HS-27A (cell line): Measurements from ENCODE around the gene NOX4.
"Not testable (repeated sequence)": the region's sequence is repeated elsewhere in the genome, so short reads cannot be mapped to it uniquely, and the experiment has no call there.

ENCODE experiments used
- DNase-seq: peaks from one replicate; pipeline ENCODE4 v3.0.0-alpha.2; 2012; ENCODE audit warnings: low read depth, missing footprints

Gene NOX4

DNA sequence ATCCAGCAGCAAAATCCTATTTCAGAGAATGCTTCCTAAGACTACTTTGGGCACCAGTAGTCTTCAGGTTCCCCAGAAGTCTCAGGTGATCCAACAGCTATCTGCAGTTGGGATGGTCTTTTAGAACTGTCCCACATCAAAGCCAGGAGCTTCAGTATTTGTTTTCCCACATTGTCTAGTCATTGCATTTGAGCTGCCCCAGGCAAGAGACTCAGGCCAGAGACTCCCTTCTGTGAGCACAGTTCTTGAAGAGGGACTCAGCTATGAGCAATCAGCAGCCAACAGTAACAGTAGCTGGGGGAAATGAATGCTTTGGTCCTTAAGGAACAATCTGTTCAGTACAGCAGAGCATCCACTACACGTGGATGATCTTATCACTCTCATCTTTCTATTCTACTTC is 188.1 kb downstream of the NOX4 start:
- not testable (repeated sequence) for DNase-seq

DNA sequence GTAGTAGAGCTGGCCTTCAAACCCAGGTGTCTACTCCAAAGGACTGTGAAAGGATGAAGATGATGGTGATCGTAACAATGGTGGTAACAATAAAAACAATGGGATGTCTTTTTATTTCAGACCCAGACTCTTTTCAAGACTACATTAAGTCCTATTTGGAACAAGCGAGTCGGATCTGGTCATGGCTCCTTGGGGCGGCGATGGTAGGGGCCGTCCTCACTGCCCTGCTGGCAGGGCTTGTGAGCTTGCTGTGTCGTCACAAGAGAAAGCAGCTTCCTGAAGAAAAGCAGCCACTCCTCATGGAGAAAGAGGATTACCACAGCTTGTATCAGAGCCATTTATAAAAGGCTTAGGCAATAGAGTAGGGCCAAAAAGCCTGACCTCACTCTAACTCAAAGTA is 196.2 kb downstream of the NOX4 start:
- DNase-seq = not testable (repeated sequence)

DNA sequence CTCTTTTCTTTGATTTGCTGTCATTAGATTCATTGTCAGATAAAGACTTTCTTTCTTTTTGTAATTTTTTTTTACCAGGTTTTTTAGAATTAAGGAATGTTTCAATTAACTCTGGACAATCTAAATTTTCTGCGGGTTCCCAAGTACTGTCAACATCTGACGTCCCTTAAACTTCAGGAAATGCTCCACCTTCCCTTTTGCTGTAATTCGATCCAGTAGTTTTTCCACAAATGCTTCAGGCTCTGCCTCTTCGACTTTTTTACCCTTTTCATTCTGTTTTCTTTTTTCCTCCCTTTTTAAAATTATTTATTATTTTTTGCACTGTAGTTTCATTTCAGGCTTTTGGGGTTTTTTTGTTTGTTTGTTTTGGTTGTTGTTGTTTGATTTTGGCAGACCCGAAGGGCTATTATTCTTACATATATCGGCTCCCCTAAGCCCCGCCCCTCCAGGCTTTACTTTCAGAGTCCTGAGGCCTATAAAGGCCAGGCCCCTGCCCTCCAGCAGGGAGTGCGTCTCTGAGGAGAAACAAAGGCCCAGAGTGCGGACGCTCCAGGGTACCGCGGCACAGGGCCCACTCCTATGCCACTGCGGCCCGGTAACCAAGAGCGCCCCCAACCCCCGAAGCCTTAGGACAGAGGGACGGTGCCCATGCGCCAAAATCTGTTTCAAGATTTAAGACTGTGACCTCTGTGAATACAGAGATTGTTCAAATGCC is 197.1 kb downstream of the NOX4 start:
- DNase-seq = no peak

DNA sequence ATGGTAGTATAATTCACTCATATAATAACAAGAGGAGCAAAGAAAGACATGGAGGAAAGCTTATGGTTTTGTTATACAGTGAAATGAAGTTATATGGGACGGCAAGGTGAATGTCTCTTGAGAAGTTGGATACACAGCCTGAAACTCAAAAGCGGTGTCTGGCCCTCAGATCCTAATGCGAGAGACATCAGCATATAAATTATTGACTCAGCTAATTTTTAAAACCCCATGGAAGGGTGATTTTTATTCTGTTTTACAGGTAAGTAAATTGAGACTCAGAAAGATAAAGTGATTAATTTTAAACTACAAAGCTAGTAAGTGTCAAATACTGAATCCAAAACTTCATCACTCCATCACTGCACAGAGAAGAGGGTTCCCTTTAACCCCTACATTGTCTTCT is 203.2 kb downstream of the NOX4 start:
- DNase-seq = not testable (repeated sequence)

DNA sequence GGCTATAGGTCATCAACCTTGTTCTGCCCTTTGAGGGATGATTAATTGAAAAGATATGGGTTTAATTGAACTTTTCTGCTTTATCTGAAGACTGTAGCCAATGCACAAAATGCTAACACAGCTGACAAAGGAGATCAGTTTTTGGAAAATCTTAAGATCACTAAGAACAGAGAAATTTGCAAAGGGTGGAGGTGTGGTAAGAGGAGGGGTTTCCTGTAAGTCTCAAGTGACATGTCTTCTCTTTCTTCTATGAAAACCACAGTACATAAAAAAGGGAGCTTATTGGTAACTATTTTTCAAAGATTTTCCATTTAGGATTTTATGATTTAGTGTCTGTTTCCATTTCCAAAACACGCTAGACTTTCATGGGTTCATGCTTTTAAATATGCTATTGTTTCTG is 204.6 kb downstream of the NOX4 start:
- DNase-seq = not testable (repeated sequence)

DNA sequence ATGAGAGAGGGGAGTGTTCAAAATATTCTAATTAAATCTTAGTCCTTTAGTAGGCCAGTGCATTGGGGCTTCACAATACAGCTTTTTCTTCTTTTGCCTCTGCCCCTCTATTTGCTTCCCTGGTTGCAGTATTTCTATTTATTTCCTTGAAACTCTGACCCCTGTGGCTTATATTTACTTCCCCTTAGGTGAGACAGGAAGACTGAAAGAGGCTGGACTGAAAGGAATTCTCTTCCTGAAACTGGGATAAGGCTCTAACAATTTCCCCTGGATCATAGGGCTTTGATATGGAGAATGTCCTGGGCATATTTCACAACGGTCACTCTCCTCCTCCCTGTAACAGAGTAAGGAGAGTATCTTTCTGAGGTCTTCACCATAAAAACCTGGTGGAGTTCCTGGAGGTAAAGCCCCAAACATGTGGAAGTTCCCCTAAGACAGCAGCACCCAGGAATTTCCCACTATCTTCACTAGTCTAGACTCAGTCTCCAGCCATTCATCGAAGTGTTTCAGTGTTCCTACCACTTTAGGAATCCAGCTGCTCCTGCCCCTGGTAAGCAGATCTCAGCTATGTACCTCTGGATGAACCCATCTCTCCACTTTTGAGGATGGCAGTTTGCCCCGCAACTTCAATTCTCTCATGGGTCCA is 210.0 kb downstream of the NOX4 start:
- DNase-seq = not testable (repeated sequence)

DNA sequence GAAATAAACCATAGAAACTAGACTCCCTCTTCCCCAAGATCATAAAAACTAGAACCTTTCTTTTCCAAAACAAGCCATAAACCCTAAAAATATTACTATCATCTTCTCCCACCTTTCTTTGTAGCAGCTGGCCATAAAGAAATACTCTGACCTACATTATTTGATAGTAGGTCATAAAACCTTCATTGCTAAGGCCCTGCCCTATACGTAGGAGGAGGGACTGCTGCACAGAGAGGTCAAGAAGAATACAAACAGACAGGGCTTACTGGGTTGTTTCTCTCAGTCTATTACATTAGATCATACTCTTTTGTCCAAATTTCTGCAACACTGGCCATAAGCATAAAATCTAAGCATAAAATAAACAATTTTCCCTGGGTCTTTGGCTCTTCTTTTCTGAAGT is 212.0 kb downstream of the NOX4 start:
- no peak for DNase-seq

DNA sequence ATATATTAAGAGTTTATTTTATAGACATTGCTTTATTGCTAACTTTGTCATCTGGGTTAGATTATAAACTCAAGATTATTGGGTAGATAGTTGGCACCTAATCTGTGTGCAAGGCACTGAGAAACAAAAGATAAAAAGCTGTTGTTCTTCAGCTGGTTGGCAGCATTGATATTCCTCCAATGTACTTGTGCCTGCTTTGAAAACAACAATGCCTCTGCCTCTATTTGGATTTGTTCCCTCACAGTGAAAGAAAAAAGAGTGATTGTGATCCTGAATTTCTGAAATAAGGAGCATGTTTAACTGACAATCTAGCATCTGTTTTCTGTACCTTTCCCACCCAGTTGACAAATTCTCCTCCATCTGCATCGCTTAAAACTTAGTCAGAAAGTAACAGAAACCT is 215.2 kb downstream of the NOX4 start:
- no peak for DNase-seq
